HepG2 (cell line): ENCODE data around the gene LIPC. TPM values are rescaled to one million over a fixed set of nuclear protein-coding genes. Genes with fewer than 3 reads are reported as not detected.
A peak's percentile ranks its signal among the peaks of the same experiment; 100 is the strongest.

ENCODE experiments used
- ATAC-seq: fragments of 200-7000 bp; cut with Tn5 transposase; 3 replicates; pipeline ENCODE4 v1.9.1; 2020; ENCODE audit warnings: mild to moderate bottlenecking, moderate library complexity
- BruUV-seq: library from RNA; stranded (reverse); fragments of 400-500 nt; replicated peaks from 2 replicates; lab custom pipeline; 2021; lab: Mats Ljungman, UMichigan
- CTCF ChIA-PET: fragments of 300-600 bp; formaldehyde crosslinking; extraction: SDS; loops from one replicate; lab custom pipeline; 2021; ENCODE audit warnings: low total read pairs, inconsistent platforms, low intra/inter-chr PET ratio; lab: Yijun Ruan, JAX
- POLR2A ChIA-PET: fragments of 350-600 bp; sonication (Branson Sonifier 250); formaldehyde crosslinking; loops from one replicate; lab custom pipeline; 2020; ENCODE audit warnings: antibody characterized with exemption, inconsistent platforms; lab: Yijun Ruan, JAX
- DNase-seq: peaks from one replicate; pipeline ENCODE4 v3.0.0-alpha.2; 2015; ENCODE audit warnings: low spot score
- FAIRE-seq: peaks from 3 replicates; lab custom pipeline; 2011; peaks lifted over from hg19 to GRCh38; lab: Jason Lieb, UNC
- H2AFZ ChIP-seq: one replicate; pipeline ENCODE4 v1.6.1; 2011; ENCODE audit warnings: low read length, inconsistent platforms
- H3K27ac ChIP-seq: fragments of 300-600 bp; 3 replicates; pipeline ENCODE4 v1.8.0; 2011; ENCODE audit warnings: mixed run types, mild to moderate bottlenecking, mixed read lengths, low read length, inconsistent platforms; ENCODE audit not compliant: insufficient read depth; ENCODE audit errors: extremely low read length
- H3K27me3 ChIP-seq, 2 experiments: fragments of 200-600 bp in 1 of 2; 2 replicates in 1 of 2; 3 replicates in 1 of 2; pipeline versions ENCODE4 v1.6.0 to v1.8.0; 2011; ENCODE audit warnings: low read length in 2 of 2, mild to moderate bottlenecking in 2 of 2, moderate library complexity in 2 of 2, inconsistent platforms in 1 of 2; ENCODE audit not compliant: insufficient read depth in 2 of 2, control insufficient read depth in 1 of 2
- H3K36me3 ChIP-seq, 2 experiments: fragments of 200-600 bp in 1 of 2; replicated peaks in 1 of 2; 2 replicates in 1 of 2; 3 replicates in 1 of 2; pipeline versions ENCODE4 v1.5.1 to v1.8.0; 2011; ENCODE audit warnings: low read length in 2 of 2, inconsistent platforms in 1 of 2; ENCODE audit not compliant: insufficient read depth in 2 of 2, control insufficient read depth in 1 of 2
- H3K4me1 ChIP-seq: 2 replicates; pipeline ENCODE4 v1.5.1; 2012; ENCODE audit warnings: low read length, inconsistent platforms; ENCODE audit not compliant: insufficient read depth
- H3K4me2 ChIP-seq: 2 replicates; pipeline ENCODE4 v1.6.0; 2011; ENCODE audit warnings: low read depth, low read length, inconsistent platforms
- H3K4me3 ChIP-seq, 3 experiments: fragments of 200-600 bp in 1 of 3; sonication (generic), shearing (Covaris generic) in 1 of 3; replicated peaks in 1 of 3; 2 replicates each; pipeline ENCODE4 v1.5.1; 2011 to 2016; ENCODE audit warnings: low read length in 3 of 3, inconsistent platforms in 2 of 3, low read depth in 2 of 3, mild to moderate bottlenecking in 2 of 3, control low read depth in 1 of 3, mixed read lengths in 1 of 3; ENCODE audit not compliant: insufficient read depth in 1 of 3
- H3K79me2 ChIP-seq: one replicate; pipeline ENCODE4 v1.6.1; 2011; ENCODE audit warnings: low read length, inconsistent platforms; ENCODE audit not compliant: insufficient read depth
- H3K9ac ChIP-seq: 2 replicates; pipeline ENCODE4 v1.6.0; 2011; ENCODE audit warnings: mild to moderate bottlenecking, low read depth, low read length, inconsistent platforms; ENCODE audit not compliant: insufficient read depth
- H3K9me3 ChIP-seq: 2 replicates; pipeline ENCODE4 v1.5.1; 2012; ENCODE audit warnings: mild to moderate bottlenecking, low read length
- H4K20me1 ChIP-seq: 2 replicates; pipeline ENCODE4 v1.6.0; 2011; ENCODE audit warnings: inconsistent platforms, mild to moderate bottlenecking, low read length, moderate library complexity; ENCODE audit not compliant: insufficient read depth
- CC2D1A ChIP-seq: sonication (generic); formaldehyde crosslinking; IDR thresholded peaks from 2 replicates; pipeline ENCODE4 v1.8.1; 2023; ENCODE audit warnings: mild to moderate bottlenecking, missing genetic modification reagents
- HOXD1 ChIP-seq: sonication (generic); formaldehyde crosslinking; IDR thresholded peaks from 2 replicates; pipeline ENCODE4 v1.5.0; 2020; ENCODE audit warnings: missing genetic modification reagents
- IRX3 ChIP-seq: sonication (generic); formaldehyde crosslinking; IDR thresholded peaks from 2 replicates; pipeline ENCODE4 v1.8.1; 2023; ENCODE audit warnings: mild to moderate bottlenecking, low read depth, missing genetic modification reagents, borderline replicate concordance
- KLF16 ChIP-seq, 2 experiments: sonication (generic) in 1 of 2; formaldehyde crosslinking in 1 of 2; IDR thresholded peaks; 2 replicates each; pipeline versions ENCODE4 v1.6.1 to v1.8.0; 2016 to 2023; ENCODE audit warnings: missing genetic modification reagents in 2 of 2, missing compliant biosample characterization in 1 of 2
- NAIF1 ChIP-seq: sonication (generic); formaldehyde crosslinking; IDR thresholded peaks from 2 replicates; pipeline ENCODE4 v1.5.0; 2020; ENCODE audit warnings: mild to moderate bottlenecking, missing genetic modification reagents, borderline replicate concordance
- PRDM4 ChIP-seq: sonication (generic); formaldehyde crosslinking; IDR thresholded peaks from 2 replicates; pipeline ENCODE4 v1.9.0; 2021; ENCODE audit warnings: missing genetic modification reagents, borderline replicate concordance
- TFDP2 ChIP-seq: sonication (generic); formaldehyde crosslinking; IDR thresholded peaks from 2 replicates; pipeline ENCODE4 v1.4.0; 2020; ENCODE audit warnings: missing genetic modification reagents
- ZBTB20 ChIP-seq: sonication (generic); formaldehyde crosslinking; IDR thresholded peaks from 2 replicates; pipeline ENCODE4 v1.8.1; 2023; ENCODE audit warnings: missing genetic modification reagents, low read depth, mild to moderate bottlenecking, borderline replicate concordance
- ZBTB3 ChIP-seq: sonication (generic); formaldehyde crosslinking; IDR thresholded peaks from 2 replicates; pipeline ENCODE4 v1.4.0; 2020; ENCODE audit warnings: low read depth, mild to moderate bottlenecking, moderate library complexity, missing genetic modification reagents, borderline replicate concordance
- ZNF10 ChIP-seq: sonication (generic); formaldehyde crosslinking; IDR thresholded peaks from 2 replicates; pipeline ENCODE4 v1.4.0; 2020; ENCODE audit warnings: mild to moderate bottlenecking, low read depth, missing genetic modification reagents, borderline replicate concordance
- ZNF709 ChIP-seq: sonication (generic); formaldehyde crosslinking; IDR thresholded peaks from 2 replicates; pipeline ENCODE4 v1.5.0; 2020; ENCODE audit warnings: mild to moderate bottlenecking, missing genetic modification reagents
- ZNF713 ChIP-seq: sonication (generic); formaldehyde crosslinking; IDR thresholded peaks from 2 replicates; pipeline ENCODE4 v1.4.0; 2020; ENCODE audit warnings: mild to moderate bottlenecking, missing genetic modification reagents
- ZNF768 ChIP-seq: sonication (generic); formaldehyde crosslinking; IDR thresholded peaks from 2 replicates; pipeline ENCODE4 v1.4.0; 2020; ENCODE audit warnings: missing genetic modification reagents
- WGBS: methylation state at CpG from one replicate; pipeline ENCODE4 v1.1.6; 2017; ENCODE audit warnings: low lambda C conversion rate; 5-methylcytosine and 5-hydroxymethylcytosine counted together
- in situ Hi-C: cut with HindIII; loops from 2 replicates; pipeline ENCODE4 v1.10.0; 2017; ENCODE audit warnings: low pct_unique_long_range_greater_than_20kb; ENCODE audit not compliant: extremely low pct_ligation_motif_present
- intact Hi-C: fragments of 100-400 bp; cut with micrococcal nuclease; formaldehyde crosslinking; loops from one replicate; pipeline ENCODE4 v1.10.0; 2022; ENCODE audit not compliant: unreplicated experiment
- polyA plus RNA-seq, 8 experiments: library from polyadenylated mRNA; depleted of rRNA in 3 of 8; stranded (reverse) in 7 of 8; unstranded in 1 of 8; fragments of >200 nt; fragmentation: Illumina TruSeq in 4 of 8; extraction: Trizol in 4 of 8; gene quantifications; 2 replicates each; pipeline versions ENCODE4 v1.2.1 to v1.2.3, GENCODE V29; 2011 to 2016; ENCODE audit warnings: low read depth in 4 of 8, missing spikeins in 1 of 8, mixed read lengths in 1 of 8; ENCODE audit not compliant: insufficient read depth in 1 of 8
- total RNA-seq, 5 experiments: library from RNA; depleted of rRNA; stranded (reverse); fragments of >200 nt; fragmentation: Illumina TruSeq; extraction: Trizol; gene quantifications; 2 replicates each; pipeline ENCODE4 v1.2.3, GENCODE V29; 2016; ENCODE audit warnings: low read depth in 1 of 5
- TF ChIP-seq, protein P1 (sequence below): sonication (generic); formaldehyde crosslinking; IDR thresholded peaks from 2 replicates; pipeline ENCODE4 v1.5.0; 2020; ENCODE audit warnings: missing genetic modification reagents

Gene LIPC
- total and polyA plus RNA-seq, 2 of the 13 experiments (the other 11 are each of a cell fraction or from before 2014, with no cell fraction given) = 26.0 to 38.0 TPM

GRCh38 chr15:58398071-58398470 lies 33.7 kb upstream of the LIPC start:
- FAIRE-seq (no peak), ATAC-seq (no peak)
- Histone ChIP-seq H3K9me3 (no peaks in the 10 kb centered on the region), H4K20me1 (no peaks in the 10 kb centered on the region), H3K79me2 (no peaks in the 10 kb centered on the region), H3K27ac (no peak overlapping the region), H3K27me3 (peaks cover 1 to 5% of the 10 kb centered on the region in 2 experiments; a peak in 2 of 5 replicates), H3K4me1 (0 out of 2 replicates have a peak, but pooled peaks cover 8% of the 10 kb centered on the region), H3K9ac (no peak overlapping the region), H3K4me3 (no peak overlapping the region), H3K4me2 (no peak overlapping the region)
- BruUV-seq = no TSS peak
- 44% methylated on average over 1 of the region's 1 CpG for WGBS
- POLR2A ChIA-PET = no interaction called here
- TF ChIP-seq NAIF1 (CRISPR knock-in tag) (no peak), ZNF768 (0 out of 2 replicates have a peak, but pooled peaks have one; percentile 46)
- TF ChIP-seq, all 625 proteins: peak for 1
- intact Hi-C loops (no loop called here), in situ Hi-C loops (no loop called here)
- no peak for DNase-seq
- CTCF ChIA-PET = no interaction called here
- Histone ChIP-seq H3K36me3 (no peaks in the 10 kb centered on the region), H2AFZ (no peak overlapping the region)

- H4K20me1 ChIP-seq = no peaks in the 10 kb centered on the region
- no peaks in the 10 kb centered on the region for H3K79me2 ChIP-seq
- WGBS = 59% methylated on average over 6 of the region's 6 CpGs
- H3K36me3 ChIP-seq = no peaks in the 10 kb centered on the region
- H3K9ac ChIP-seq = no peak overlapping the region
- no peak overlapping the region for H3K4me3 ChIP-seq
- FAIRE-seq (no peak), DNase-seq (no peak), ATAC-seq (no peak)
- BruUV-seq = no TSS peak
- POLR2A ChIA-PET = no interaction called here
- H3K27me3 ChIP-seq = peaks cover 1 to 5% of the 10 kb centered on the region in 2 experiments; a peak in 2 of 5 replicates
- in situ Hi-C loops = no loop called here
- H3K4me2 ChIP-seq = no peak overlapping the region
- intact Hi-C loops = no loop called here
- CTCF ChIA-PET = no interaction called here
- no peak overlapping the region for H2AFZ ChIP-seq
- no peaks in the 10 kb centered on the region for H3K9me3 ChIP-seq
- H3K27ac ChIP-seq = no peak overlapping the region
- 0 out of 2 replicates have a peak, but pooled peaks cover 8% of the 10 kb centered on the region for H3K4me1 ChIP-seq
- TF ChIP-seq KLF16 (CRISPR knock-in tag; IDR thresholded peaks at IDR 0.05) = no peak
- TF ChIP-seq ZNF10 = no peak
- TF ChIP-seq TFDP2 (CRISPR knock-in tag) = no peak
- no peak for TF ChIP-seq ZNF709 (CRISPR knock-in tag)
- no peak for TF ChIP-seq IRX3 (CRISPR knock-in tag)
- TF ChIP-seq CC2D1A = no peak
- TF ChIP-seq HOXD1 (CRISPR knock-in tag) = no peak
- TF ChIP-seq ZBTB20 (CRISPR knock-in tag) = no peak
- TF ChIP-seq, protein P1, sequence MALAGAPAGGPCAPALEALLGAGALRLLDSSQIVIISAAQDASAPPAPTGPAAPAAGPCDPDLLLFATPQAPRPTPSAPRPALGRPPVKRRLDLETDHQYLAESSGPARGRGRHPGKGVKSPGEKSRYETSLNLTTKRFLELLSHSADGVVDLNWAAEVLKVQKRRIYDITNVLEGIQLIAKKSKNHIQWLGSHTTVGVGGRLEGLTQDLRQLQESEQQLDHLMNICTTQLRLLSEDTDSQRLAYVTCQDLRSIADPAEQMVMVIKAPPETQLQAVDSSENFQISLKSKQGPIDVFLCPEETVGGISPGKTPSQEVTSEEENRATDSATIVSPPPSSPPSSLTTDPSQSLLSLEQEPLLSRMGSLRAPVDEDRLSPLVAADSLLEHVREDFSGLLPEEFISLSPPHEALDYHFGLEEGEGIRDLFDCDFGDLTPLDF (CRISPR knock-in tag) = no peak
- no peak for TF ChIP-seq ZBTB3 (CRISPR knock-in tag)
- no peak for TF ChIP-seq ZNF713 (CRISPR knock-in tag)
- TF ChIP-seq PRDM4 (CRISPR knock-in tag) = no peak
These were observed 33.1 kb upstream of the LIPC start for GRCh38 chr15:58398643-58399042.
